GM12878 (cell line): ENCODE data around the gene CCDC137. TPM values are rescaled to one million over a fixed set of nuclear protein-coding genes. Genes with fewer than 3 reads are reported as not detected.

Experiments
- ATAC-seq: fragments of 200-7000 bp; cut with Tn5 transposase; 3 replicates; pipeline ENCODE4 v1.9.1; 2020; ENCODE audit warnings: mild to moderate bottlenecking, moderate library complexity
- BruUV-seq: library from RNA; stranded (reverse); fragments of 400-500 nt; replicated peaks from 2 replicates; lab custom pipeline; 2021; lab: Mats Ljungman, UMichigan
- CTCF ChIA-PET: fragments of 300-600 bp; sonication (Branson Sonifier 250); formaldehyde crosslinking; extraction: SDS; loops from one replicate; lab custom pipeline; 2021; ENCODE audit warnings: inconsistent platforms; lab: Yijun Ruan, JAX
- POLR2A ChIA-PET: fragments of 350-600 bp; formaldehyde crosslinking; extraction: SDS; loops from one replicate; lab custom pipeline; 2021; ENCODE audit warnings: inconsistent platforms; lab: Charles Lee
- RAD21 ChIA-PET: fragments of 300-600 bp; sonication (Branson Sonifier 250); formaldehyde crosslinking; loops from one replicate; lab custom pipeline; 2023; ENCODE audit warnings: antibody characterized with exemption; ENCODE audit not compliant: unreplicated experiment; lab: Charles Lee
- SMC1A ChIA-PET: fragments of 300-600 bp; sonication (Branson Sonifier 250); formaldehyde crosslinking; loops from one replicate; lab custom pipeline; 2023; ENCODE audit not compliant: unreplicated experiment, uncharacterized antibody; lab: Charles Lee
- DNase-seq: peaks from one replicate; pipeline ENCODE4 v3.0.0-alpha.2; 2011; ENCODE audit warnings: low read depth, low spot score
- FAIRE-seq: peaks from 3 replicates; lab custom pipeline; 2011; peaks lifted over from hg19 to GRCh38; lab: Jason Lieb, UNC
- H2AFZ ChIP-seq: 2 replicates; pipeline ENCODE4 v1.6.0; 2011; ENCODE audit warnings: low read depth, low read length, control low read depth; ENCODE audit not compliant: control insufficient read depth
- H3K27ac ChIP-seq: 2 replicates; pipeline ENCODE4 v1.5.1; 2011; ENCODE audit warnings: control low read depth; ENCODE audit not compliant: control insufficient read depth, insufficient read depth
- H3K27me3 ChIP-seq, 2 experiments: replicated peaks in 1 of 2; 2 replicates each; pipeline versions ENCODE4 v1.6.0 to v1.6.1; 2011; ENCODE audit warnings: low read length in 1 of 2; ENCODE audit not compliant: control insufficient read depth in 2 of 2, insufficient read depth in 2 of 2
- H3K36me3 ChIP-seq, 2 experiments: 2 replicates each; pipeline ENCODE4 v1.5.1; 2011; ENCODE audit warnings: low read length in 1 of 2; ENCODE audit not compliant: control insufficient read depth in 2 of 2, insufficient read depth in 2 of 2
- H3K4me1 ChIP-seq: 2 replicates; pipeline ENCODE4 v1.6.1; 2011; ENCODE audit warnings: mild to moderate bottlenecking, low read length, moderate library complexity, mixed read lengths; ENCODE audit not compliant: control insufficient read depth, insufficient read depth
- H3K4me2 ChIP-seq: 2 replicates; pipeline ENCODE4 v1.6.0; 2011; ENCODE audit warnings: control low read depth; ENCODE audit not compliant: control insufficient read depth, insufficient read depth
- H3K4me3 ChIP-seq: fragments of 200-600 bp; sonication (generic); 2 replicates; pipeline ENCODE4 v1.5.1; 2016
- H3K79me2 ChIP-seq: 2 replicates; pipeline ENCODE4 v1.6.0; 2011; ENCODE audit warnings: low read length; ENCODE audit not compliant: control insufficient read depth, insufficient read depth
- H3K9ac ChIP-seq: 2 replicates; pipeline ENCODE4 v1.8.0; 2011; ENCODE audit warnings: low read length, control low read depth, mixed read lengths; ENCODE audit not compliant: control insufficient read depth, insufficient read depth
- H3K9me3 ChIP-seq: replicated peaks from 3 replicates; pipeline ENCODE4 v1.5.1; 2011; ENCODE audit warnings: mild to moderate bottlenecking, low read length; ENCODE audit not compliant: control insufficient read depth, insufficient read depth
- H4K20me1 ChIP-seq: 2 replicates; pipeline ENCODE4 v1.6.0; 2011; ENCODE audit not compliant: control insufficient read depth, insufficient read depth
- CREB1 ChIP-seq: IDR thresholded peaks from 2 replicates; pipeline ENCODE4 v1.6.1; 2012; ENCODE audit warnings: low read depth, mild to moderate bottlenecking, inconsistent platforms
- EP300 ChIP-seq, 2 experiments: fragments of 150-350 bp in 1 of 2; IDR thresholded peaks; 2 replicates each; pipeline ENCODE4 v1.6.1; 2011 to 2012; ENCODE audit warnings: low read depth in 2 of 2, low read length in 2 of 2, borderline replicate concordance in 1 of 2, improper control_type of control experiment in 1 of 2, inconsistent platforms in 1 of 2; ENCODE audit not compliant: control insufficient read depth in 1 of 2
- LARP7 ChIP-seq: fragments of 450-650 bp; IDR thresholded peaks from 2 replicates; pipeline ENCODE4 v1.6.1; 2017; ENCODE audit warnings: mild to moderate bottlenecking
- MYB ChIP-seq: fragments of 150-350 bp; IDR thresholded peaks from 2 replicates; pipeline ENCODE4 v1.6.1; 2014; ENCODE audit warnings: mild to moderate bottlenecking, low read depth, low read length, borderline replicate concordance
- PAX5 ChIP-seq: IDR thresholded peaks from 2 replicates; pipeline ENCODE4 v1.6.1; 2011; ENCODE audit warnings: low read depth, low read length, borderline replicate concordance
- RB1 ChIP-seq: fragments of 450-650 bp; formaldehyde crosslinking; IDR thresholded peaks from 2 replicates; pipeline ENCODE4 v1.6.1; 2017; ENCODE audit warnings: mild to moderate bottlenecking, borderline replicate concordance
- SMARCA5 ChIP-seq: fragments of 450-650 bp; IDR thresholded peaks from 2 replicates; pipeline ENCODE4 v1.6.1; 2017; ENCODE audit warnings: mild to moderate bottlenecking
- YBX1 ChIP-seq: fragments of 450-650 bp; IDR thresholded peaks from 2 replicates; pipeline ENCODE4 v1.6.1; 2016; ENCODE audit warnings: antibody characterized with exemption
- WGBS: methylation state at CpG from one replicate; pipeline ENCODE4 v1.1.6; 2016; ENCODE audit warnings: low lambda C conversion rate; ENCODE audit not compliant: insufficient replicate concordance, insufficient coverage; ENCODE audit errors: missing lambda C conversion rate; 5-methylcytosine and 5-hydroxymethylcytosine counted together
- in situ Hi-C: fragments of 300-500 bp; cut with MboI; formaldehyde crosslinking; loops from 9 replicates; pipeline ENCODE4 v1.14.3; 2018; ENCODE audit warnings: mixed read lengths
- intact Hi-C: fragments of 100-400 bp; cut with micrococcal nuclease; formaldehyde crosslinking; loops from one replicate; pipeline ENCODE4 v1.14.2; 2022; ENCODE audit not compliant: unreplicated experiment
- polyA plus RNA-seq, 11 experiments: library from polyadenylated mRNA; depleted of rRNA in 4 of 11; unstranded in 6 of 11; stranded (reverse) in 5 of 11; fragments of >200 nt; fragmentation: Nextera tagmentation in 4 of 11; fragmentation: Illumina TruSeq in 1 of 11; extraction: Ambion mirVana in 4 of 11; extraction: Trizol in 1 of 11; gene quantifications; 1 replicate in 1 of 11; 2 replicates in 10 of 11; pipeline versions ENCODE4 v1.2.1 to v1.2.3, GENCODE V29; 2011 to 2016; ENCODE audit warnings: inconsistent platforms in 2 of 11, missing spikeins in 2 of 11, low read depth in 1 of 11
- total RNA-seq, 4 experiments: library from RNA; depleted of rRNA in 3 of 4; stranded (reverse); fragments of >200 nt in 3 of 4; fragmentation: Illumina TruSeq in 1 of 4; extraction: Trizol in 1 of 4; gene quantifications; 2 replicates each; pipeline versions ENCODE4 v1.2.1 to v1.2.3, GENCODE V29; 2013 to 2021
- TF ChIP-seq, protein P1 (sequence below): fragments of 450-650 bp; IDR thresholded peaks from 2 replicates; pipeline ENCODE4 v1.6.1; 2017; ENCODE audit warnings: mild to moderate bottlenecking, low read depth, inconsistent platforms; ENCODE audit not compliant: poor library complexity, severe bottlenecking
- TF ChIP-seq, protein P2 (sequence below): fragments of 450-650 bp; IDR thresholded peaks from 2 replicates; pipeline ENCODE4 v1.6.1; 2017; ENCODE audit warnings: mild to moderate bottlenecking

Gene CCDC137
- total and polyA plus RNA-seq, 10 of the 15 experiments (the other 5 are each of a cell fraction or from before 2014, with no cell fraction given), result 2.2 to 45.4 (median 22.1) TPM

DNA sequence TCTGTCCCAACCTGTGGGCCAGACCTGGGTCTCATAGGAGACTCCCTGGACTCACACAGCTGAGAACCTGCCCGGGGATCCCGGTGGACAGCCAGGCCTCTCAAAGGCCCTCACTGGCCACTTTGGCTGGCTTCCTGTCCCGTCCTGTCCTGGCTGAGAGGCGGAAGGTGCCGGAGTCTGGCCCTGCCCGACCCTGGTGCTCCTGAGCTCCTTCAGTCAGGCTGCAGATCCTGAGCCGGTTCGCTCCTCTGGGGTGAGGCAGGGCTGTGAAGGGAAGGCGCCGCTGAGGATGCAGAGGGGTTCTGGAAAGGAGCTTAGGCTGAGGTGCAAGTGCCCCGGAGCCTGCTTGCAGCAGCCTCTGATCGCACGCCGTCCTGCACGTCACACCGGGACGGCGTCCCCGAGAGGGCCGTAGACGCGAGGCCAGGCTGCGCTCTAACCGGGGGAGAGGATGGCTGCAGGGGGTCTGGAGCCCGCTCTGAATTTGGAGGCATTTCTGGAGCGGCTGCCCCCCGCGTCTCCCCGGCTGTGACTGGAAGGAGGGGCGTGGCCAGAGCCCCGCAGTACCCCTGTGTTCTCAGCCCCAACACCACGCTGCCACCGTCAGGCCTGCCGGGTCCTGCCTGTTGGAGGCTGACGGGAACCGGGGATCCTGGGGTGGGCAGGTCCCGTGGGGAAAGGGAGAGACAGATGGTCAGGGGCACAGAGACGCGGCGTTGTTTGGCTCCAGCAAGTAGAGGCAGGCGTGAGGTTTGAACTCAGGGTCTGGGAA is 21.4 kb downstream of the CCDC137 start:
- ChIA-PET CTCF (no interaction called here), SMC1A (no interaction called here), RAD21 (no interaction called here), POLR2A (no interaction called here)
- Histone ChIP-seq H3K79me2 (peaks cover 31% of the 10 kb centered on the region), H3K27ac (no peak overlapping the region), H2AFZ (no peak overlapping the region), H3K4me1 (peaks cover 11% of the 10 kb centered on the region), H3K4me2 (no peak overlapping the region), H3K9ac (no peak overlapping the region), H3K36me3 (peaks cover 7 to 37% of the 10 kb centered on the region in 2 experiments; a peak in 3 of 4 replicates), H4K20me1 (peaks cover 8% of the 10 kb centered on the region), H3K4me3 (no peak overlapping the region), H3K9me3 (no peaks in the 10 kb centered on the region), H3K27me3 (no peaks in the 10 kb centered on the region)
- intact Hi-C loops, result no loop called here
- DNase-seq (no peak), FAIRE-seq (no peak), ATAC-seq (no peak)
- in situ Hi-C loops, result no loop called here
- WGBS, result 93% methylated on average over 41 of the region's 41 CpGs
- no TSS peak for BruUV-seq
- no peak for TF ChIP-seq CREB1
- TF ChIP-seq, protein P1, sequence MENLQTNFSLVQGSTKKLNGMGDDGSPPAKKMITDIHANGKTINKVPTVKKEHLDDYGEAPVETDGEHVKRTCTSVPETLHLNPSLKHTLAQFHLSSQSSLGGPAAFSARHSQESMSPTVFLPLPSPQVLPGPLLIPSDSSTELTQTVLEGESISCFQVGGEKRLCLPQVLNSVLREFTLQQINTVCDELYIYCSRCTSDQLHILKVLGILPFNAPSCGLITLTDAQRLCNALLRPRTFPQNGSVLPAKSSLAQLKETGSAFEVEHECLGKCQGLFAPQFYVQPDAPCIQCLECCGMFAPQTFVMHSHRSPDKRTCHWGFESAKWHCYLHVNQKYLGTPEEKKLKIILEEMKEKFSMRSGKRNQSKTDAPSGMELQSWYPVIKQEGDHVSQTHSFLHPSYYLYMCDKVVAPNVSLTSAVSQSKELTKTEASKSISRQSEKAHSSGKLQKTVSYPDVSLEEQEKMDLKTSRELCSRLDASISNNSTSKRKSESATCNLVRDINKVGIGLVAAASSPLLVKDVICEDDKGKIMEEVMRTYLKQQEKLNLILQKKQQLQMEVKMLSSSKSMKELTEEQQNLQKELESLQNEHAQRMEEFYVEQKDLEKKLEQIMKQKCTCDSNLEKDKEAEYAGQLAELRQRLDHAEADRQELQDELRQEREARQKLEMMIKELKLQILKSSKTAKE, result no peak

DNA sequence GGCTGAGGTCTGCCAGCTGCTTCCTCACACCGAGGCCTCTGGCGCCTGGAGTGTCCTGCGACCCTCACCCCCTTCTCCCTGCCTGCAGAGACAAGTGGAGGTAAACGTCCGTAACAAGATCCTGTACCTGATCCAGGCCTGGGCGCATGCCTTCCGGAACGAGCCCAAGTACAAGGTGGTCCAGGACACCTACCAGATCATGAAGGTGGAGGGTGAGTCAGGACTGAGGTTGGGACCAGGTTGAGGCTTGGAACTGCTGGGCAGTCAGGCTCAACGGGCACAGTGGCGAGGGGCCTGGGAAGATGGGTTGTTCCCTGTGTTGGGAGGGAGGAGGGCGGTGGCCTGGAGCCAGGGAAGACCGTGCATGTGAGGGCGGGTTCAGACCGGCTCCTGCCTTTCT is 22.1 kb downstream of the CCDC137 start:
- Histone ChIP-seq H3K27me3 (no peaks in the 10 kb centered on the region), H4K20me1 (peaks cover 8% of the 10 kb centered on the region), H3K9ac (no peak overlapping the region), H3K4me1 (peaks cover 11% of the 10 kb centered on the region), H3K27ac (no peak overlapping the region), H3K4me2 (no peak overlapping the region), H3K9me3 (no peaks in the 10 kb centered on the region), H3K36me3 (peaks cover 7 to 40% of the 10 kb centered on the region in 2 experiments; a peak in 3 of 4 replicates), H2AFZ (no peak overlapping the region), H3K4me3 (no peak overlapping the region), H3K79me2 (peaks cover 25% of the 10 kb centered on the region)
- 91% methylated on average over 14 of the region's 14 CpGs for WGBS
- in situ Hi-C loops, result no loop called here
- RAD21 ChIA-PET, result no interaction called here
- TF ChIP-seq EP300 (IDR thresholded peaks at IDR 0.05; ENCODE audit: borderline replicate concordance in 1 of 2, control insufficient read depth in 1 of 2, low read depth in 2 of 2, low read length in 2 of 2) (no peak), LARP7 (no peak), PAX5 (no peak), MYB (no peak), RB1 (no peak), YBX1 (no peak), SMARCA5 (no peak)
- TF ChIP-seq, protein P2, sequence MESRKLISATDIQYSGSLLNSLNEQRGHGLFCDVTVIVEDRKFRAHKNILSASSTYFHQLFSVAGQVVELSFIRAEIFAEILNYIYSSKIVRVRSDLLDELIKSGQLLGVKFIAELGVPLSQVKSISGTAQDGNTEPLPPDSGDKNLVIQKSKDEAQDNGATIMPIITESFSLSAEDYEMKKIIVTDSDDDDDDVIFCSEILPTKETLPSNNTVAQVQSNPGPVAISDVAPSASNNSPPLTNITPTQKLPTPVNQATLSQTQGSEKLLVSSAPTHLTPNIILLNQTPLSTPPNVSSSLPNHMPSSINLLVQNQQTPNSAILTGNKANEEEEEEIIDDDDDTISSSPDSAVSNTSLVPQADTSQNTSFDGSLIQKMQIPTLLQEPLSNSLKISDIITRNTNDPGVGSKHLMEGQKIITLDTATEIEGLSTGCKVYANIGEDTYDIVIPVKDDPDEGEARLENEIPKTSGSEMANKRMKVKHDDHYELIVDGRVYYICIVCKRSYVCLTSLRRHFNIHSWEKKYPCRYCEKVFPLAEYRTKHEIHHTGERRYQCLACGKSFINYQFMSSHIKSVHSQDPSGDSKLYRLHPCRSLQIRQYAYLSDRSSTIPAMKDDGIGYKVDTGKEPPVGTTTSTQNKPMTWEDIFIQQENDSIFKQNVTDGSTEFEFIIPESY, result no peak
- intact Hi-C loops, result no loop called here
- no peak for ATAC-seq
- no TSS peak for BruUV-seq
- CTCF ChIA-PET, result no interaction called here
- DNase-seq, result no peak
- SMC1A ChIA-PET, result no interaction called here
- FAIRE-seq, result no peak
- POLR2A ChIA-PET, result no interaction called here
